PC-9 (cell line): ENCODE measurements around the gene TRAPPC12. TPM values are rescaled to one million over a fixed set of nuclear protein-coding genes. Genes with fewer than 3 reads are reported as not detected.
"Not testable (repeated sequence)": the region's sequence is repeated elsewhere in the genome, so short reads cannot be mapped to it uniquely, and the experiment has no call there.

Source experiments
- BruUV-seq: library from RNA; stranded (reverse); fragments of 400-500 nt; replicated peaks from 2 replicates; lab custom pipeline; 2021; lab: Mats Ljungman, UMichigan
- CTCF ChIA-PET: fragments of 300-600 bp; sonication (Branson Sonifier 250); formaldehyde crosslinking; loops from one replicate; lab custom pipeline; 2022; ENCODE audit warnings: antibody characterized with exemption; lab: Charles Lee
- POLR2A ChIA-PET: fragments of 300-600 bp; sonication (Branson Sonifier 250); formaldehyde crosslinking; loops from one replicate; lab custom pipeline; 2022; ENCODE audit warnings: antibody characterized with exemption; ENCODE audit not compliant: unreplicated experiment; lab: Charles Lee
- DNase-seq, 2 experiments: peaks; one replicate each; pipeline versions ENCODE4 v3.0.0 to v3.0.0-alpha.2; 2015 to 2022; ENCODE audit warnings: mixed read lengths in 1 of 2
- H2AFZ ChIP-seq: fragments of 200-600 bp; sonication (generic); 2 replicates; pipeline ENCODE4 v1.8.1; 2017; ENCODE audit warnings: antibody characterized with exemption
- H3F3A ChIP-seq: fragments of 200-600 bp; sonication (generic); 2 replicates; pipeline ENCODE4 v1.8.1; 2017; ENCODE audit warnings: antibody characterized with exemption, mild to moderate bottlenecking, low read depth; ENCODE audit not compliant: insufficient read depth
- H3K27ac ChIP-seq: fragments of 200-600 bp; sonication (generic); 2 replicates; pipeline ENCODE4 v1.6.1; 2016; ENCODE audit warnings: mixed run types
- H3K27me3 ChIP-seq: fragments of 200-600 bp; sonication (generic); 2 replicates; pipeline ENCODE4 v1.6.1; 2016; ENCODE audit warnings: low read depth, mixed run types; ENCODE audit not compliant: insufficient read depth
- H3K36me3 ChIP-seq: fragments of 200-600 bp; sonication (generic); 2 replicates; pipeline ENCODE4 v1.6.1; 2016; ENCODE audit warnings: low read depth, mixed run types
- H3K4me1 ChIP-seq: fragments of 200-600 bp; sonication (generic); replicated peaks from 2 replicates; pipeline ENCODE4 v1.6.1; 2016; ENCODE audit warnings: mixed run types; ENCODE audit not compliant: insufficient read depth
- H3K4me2 ChIP-seq: fragments of 200-600 bp; sonication (generic); 2 replicates; pipeline ENCODE4 v1.6.1; 2017; ENCODE audit warnings: mixed run types
- H3K4me3 ChIP-seq: fragments of 200-600 bp; sonication (generic); 2 replicates; pipeline ENCODE4 v1.6.1; 2016; ENCODE audit warnings: mixed run types
- H3K79me2 ChIP-seq: fragments of 200-600 bp; sonication (generic); 2 replicates; pipeline ENCODE4 v1.6.1; 2017; ENCODE audit warnings: low read depth, mixed run types
- H3K9me2 ChIP-seq: fragments of 200-600 bp; sonication (generic); 2 replicates; pipeline ENCODE4 v1.8.1; 2017; ENCODE audit warnings: mild to moderate bottlenecking; ENCODE audit not compliant: insufficient read depth
- H3K9me3 ChIP-seq: fragments of 200-600 bp; sonication (generic); 2 replicates; pipeline ENCODE4 v1.8.1; 2016; ENCODE audit warnings: low read depth; ENCODE audit not compliant: insufficient read depth
- H4K20me1 ChIP-seq: fragments of 200-600 bp; sonication (generic); 2 replicates; pipeline ENCODE4 v1.8.1; 2017; ENCODE audit not compliant: insufficient read depth
- CTCF ChIP-seq: fragments of 200-600 bp; sonication (generic); conservative IDR thresholded peaks from 2 replicates; pipeline ENCODE4 v1.6.1; 2017; ENCODE audit warnings: mixed run types, antibody characterized with exemption, mild to moderate bottlenecking, moderate library complexity
- EZH2 ChIP-seq: fragments of 200-600 bp; sonication (generic); IDR thresholded peaks from 2 replicates; pipeline ENCODE4 v1.8.0; 2017; ENCODE audit warnings: antibody characterized with exemption, low read depth
- intact Hi-C: fragments of 100-400 bp; cut with micrococcal nuclease; formaldehyde crosslinking; loops from one replicate; pipeline ENCODE4 v1.10.0; 2022; ENCODE audit not compliant: unreplicated experiment
- total RNA-seq: library from RNA; stranded (reverse); gene quantifications from 2 replicates; pipeline ENCODE4 v1.2.3, GENCODE V29; 2021

The TRAPPC12 gene
- total RNA-seq, 1 experiment from 2014 or later = 69.3 TPM

DNA sequence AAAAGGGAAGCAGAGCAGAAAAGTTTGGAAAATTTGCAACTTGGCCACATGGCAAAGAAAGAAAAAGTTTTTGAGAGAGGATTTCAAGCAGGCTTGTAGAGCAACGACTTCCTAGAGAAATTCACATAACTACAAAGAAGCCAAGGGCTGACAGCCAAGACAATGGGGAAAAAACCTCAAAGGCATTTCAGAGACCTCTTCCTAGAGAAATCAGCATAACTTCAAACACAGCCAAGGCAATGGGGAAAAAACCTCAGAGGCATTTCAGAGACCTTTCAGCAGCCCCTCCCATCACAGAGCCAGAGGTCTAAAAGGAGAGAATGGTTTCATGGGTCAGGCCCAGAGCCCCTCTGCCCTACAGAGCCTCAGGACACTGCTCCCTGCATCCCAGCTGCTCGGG, 132.6 kb downstream of the TRAPPC12 start:
- Histone ChIP-seq H3K4me3 (no peak overlapping the region), H3K36me3 (peaks cover 15% of the 10 kb centered on the region), H3K4me1 (no peaks in the 10 kb centered on the region), H3K27ac (no peak overlapping the region), H3K4me2 (no peak overlapping the region), H3K9me2 (no peaks in the 10 kb centered on the region), H2AFZ (no peak overlapping the region), H4K20me1 (no peaks in the 10 kb centered on the region), H3K79me2 (peaks cover 16% of the 10 kb centered on the region), H3K27me3 (no peaks in the 10 kb centered on the region), H3F3A (peaks cover 13% of the 10 kb centered on the region; the same call in 1 of the 2 replicates), H3K9me3 (no peaks in the 10 kb centered on the region)
- BruUV-seq = no TSS peak
- intact Hi-C loops = no loop called here
- TF ChIP-seq CTCF (no peak), EZH2 (no peak)
- ChIA-PET CTCF (no interaction called here), POLR2A (interaction anchor here (0.7 kb wide), 1 partner anchor 76 kb away, joined by 5 read pairs; no protein-coding TSS in a partner anchor)
- no peak for DNase-seq

DNA sequence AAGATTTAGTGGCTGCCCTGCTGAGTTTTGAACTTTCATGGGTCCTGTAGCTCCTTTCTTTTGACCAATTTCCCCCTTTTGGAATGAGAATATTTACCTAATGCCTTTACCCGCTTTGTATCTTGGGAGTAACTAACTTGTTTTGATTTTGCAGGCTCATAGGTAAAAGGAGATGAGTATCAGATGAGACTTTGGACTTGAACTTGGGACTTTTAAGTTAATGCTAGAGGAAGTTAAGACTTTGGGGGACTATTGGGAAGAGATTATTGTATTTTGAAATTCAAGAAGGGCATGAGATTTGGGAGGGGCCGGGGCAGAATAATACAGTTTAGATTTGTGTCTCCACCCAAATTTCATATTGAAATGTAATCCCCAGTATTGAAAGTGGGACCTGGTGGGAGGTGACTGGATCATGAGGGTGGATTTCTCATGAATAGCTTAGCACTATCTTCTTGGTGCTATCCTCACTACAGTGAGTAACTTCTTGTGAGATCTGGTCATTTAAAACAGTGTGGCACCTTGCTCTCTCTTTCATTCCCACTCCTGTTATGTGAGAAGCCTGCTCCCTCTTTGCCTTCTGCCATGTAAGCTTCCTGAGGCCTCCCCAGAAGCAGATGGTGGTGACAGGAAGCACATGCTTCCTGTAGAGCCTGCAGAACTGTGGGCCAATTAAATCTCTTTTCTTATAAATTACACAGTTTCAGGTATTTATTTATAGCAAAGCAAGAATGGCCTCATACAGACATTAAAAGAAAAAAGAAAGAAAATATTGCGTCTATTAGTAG, 133.7 kb downstream of the TRAPPC12 start:
- H3K36me3 ChIP-seq = peaks cover 18% of the 10 kb centered on the region
- no peaks in the 10 kb centered on the region for H3K9me2 ChIP-seq
- no peaks in the 10 kb centered on the region for H3K27me3 ChIP-seq
- no peak for TF ChIP-seq CTCF
- TF ChIP-seq EZH2 = no peak
- H4K20me1 ChIP-seq = no peaks in the 10 kb centered on the region
- no TSS peak for BruUV-seq
- POLR2A ChIA-PET = no interaction called here
- no peaks in the 10 kb centered on the region for H3K4me1 ChIP-seq
- DNase-seq = no peak
- H2AFZ ChIP-seq = no peak overlapping the region
- intact Hi-C loops = no loop called here
- no peak overlapping the region for H3K4me3 ChIP-seq
- CTCF ChIA-PET = no interaction called here
- H3F3A ChIP-seq = peaks cover 17% of the 10 kb centered on the region; the same call in 1 of the 2 replicates
- peaks cover 27% of the 10 kb centered on the region for H3K79me2 ChIP-seq
- H3K9me3 ChIP-seq = no peaks in the 10 kb centered on the region
- H3K4me2 ChIP-seq = no peak overlapping the region
- H3K27ac ChIP-seq = no peak overlapping the region

- BruUV-seq, H3K27me3 ChIP-seq, H3F3A ChIP-seq, POLR2A ChIA-PET, H3K9me3 ChIP-seq, H3K4me3 ChIP-seq, H3K4me1 ChIP-seq, H2AFZ ChIP-seq, H3K9me2 ChIP-seq, DNase-seq, H4K20me1 ChIP-seq, CTCF ChIA-PET, H3K4me2 ChIP-seq, H3K27ac ChIP-seq: not testable (repeated sequence)
- H3K79me2 ChIP-seq = peaks cover 32% of the 10 kb centered on the region
- intact Hi-C loops = loop anchor here (5.0 kb wide), 1 partner anchor 133 kb away; no protein-coding TSS in a partner anchor
- H3K36me3 ChIP-seq = peaks cover 18% of the 10 kb centered on the region
These were observed 135.9 kb downstream of the TRAPPC12 start for GRCh38 chr2:3515438-3515837.
